GM19438 (cell line): ENCODE results near the gene DENND1A.
"Not testable (repeated sequence)": the region's sequence is repeated elsewhere in the genome, so short reads cannot be mapped to it uniquely, and the experiment has no call there.

Source experiments
- ATAC-seq: cut with Tn5 transposase; IDR thresholded peaks from one replicate; pipeline ENCODE4 v1.9.1; 2021; ENCODE audit warnings: low read depth; ENCODE audit not compliant: unreplicated experiment

DENND1A gene

DNA sequence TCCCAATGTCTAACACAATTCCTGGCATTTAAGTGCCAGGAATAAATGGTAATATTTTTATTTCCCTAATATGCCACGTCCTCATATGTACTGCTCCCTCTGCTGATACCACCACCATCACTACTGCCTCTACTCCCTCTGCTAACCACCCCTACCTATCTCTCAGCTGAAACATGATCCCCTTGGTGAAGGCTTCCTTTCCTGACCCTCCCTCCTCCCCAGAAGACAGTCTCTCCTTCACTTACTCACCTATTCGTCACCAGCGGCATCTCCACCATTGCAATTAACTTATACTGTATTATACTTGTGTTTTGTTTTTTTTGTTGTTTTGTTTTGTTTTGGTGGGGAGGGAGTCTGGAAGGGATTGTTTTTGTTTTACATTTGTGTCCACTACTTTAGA lies 4.8 kb downstream of the DENND1A start:
- ATAC-seq: no peak

DNA sequence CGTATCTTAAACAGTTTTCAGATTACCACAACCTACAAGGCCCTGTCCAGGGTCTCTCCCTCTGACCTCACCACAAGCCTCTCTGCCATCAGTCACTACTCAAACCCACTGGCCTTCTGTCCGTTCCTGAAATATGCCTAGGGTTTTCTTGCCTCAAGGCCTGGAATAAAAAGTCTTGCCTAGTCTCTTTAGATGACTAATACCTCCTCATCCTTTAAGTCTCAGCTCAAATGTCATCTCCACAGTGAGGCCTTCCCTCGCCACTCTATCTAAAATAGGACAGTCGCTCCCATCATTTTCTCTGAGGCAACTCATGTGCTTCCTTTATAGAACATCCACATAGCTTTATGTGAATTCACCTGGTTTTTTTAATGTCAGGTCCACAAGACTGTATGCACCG lies 5.2 kb downstream of the DENND1A start:
- ATAC-seq: no peak

DNA sequence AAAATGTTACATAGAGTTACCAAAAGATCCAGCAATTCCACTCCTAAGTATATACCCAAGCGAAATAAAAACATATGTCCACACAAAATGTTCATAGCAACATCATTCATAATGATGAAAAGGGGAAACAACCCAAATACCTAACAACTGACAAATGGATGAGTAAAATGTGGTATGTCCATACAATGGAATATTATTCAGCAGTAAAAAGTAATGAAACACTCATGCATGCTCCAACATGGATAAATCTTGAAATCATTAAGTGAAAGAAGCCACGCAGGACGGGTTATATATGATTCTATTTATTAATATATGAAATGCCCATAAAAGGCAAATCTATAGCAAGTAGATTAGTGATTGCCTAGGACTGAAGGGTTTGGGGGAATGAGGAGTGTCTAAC lies 6.0 kb downstream of the DENND1A start:
- ATAC-seq: no peak

DNA sequence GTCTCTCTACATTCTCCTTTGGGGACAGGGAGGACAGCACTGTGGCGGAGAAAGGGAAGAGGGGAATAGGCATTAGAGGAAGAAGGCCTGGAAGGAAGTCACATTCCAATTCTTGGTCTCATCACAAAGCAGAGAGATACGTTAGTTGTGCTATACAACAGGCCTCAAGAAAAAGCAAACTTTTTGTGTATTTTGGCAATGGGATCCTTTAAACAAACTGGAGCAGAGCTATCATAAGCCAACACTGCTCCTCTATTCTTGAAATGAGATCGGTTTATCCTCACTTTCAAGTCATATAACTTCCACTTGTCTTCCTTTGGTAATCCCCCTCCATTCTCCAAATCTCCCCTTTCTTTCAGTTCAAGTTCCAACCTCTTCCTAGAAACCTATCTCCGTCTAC lies 6.5 kb downstream of the DENND1A start:
- no peak for ATAC-seq

DNA sequence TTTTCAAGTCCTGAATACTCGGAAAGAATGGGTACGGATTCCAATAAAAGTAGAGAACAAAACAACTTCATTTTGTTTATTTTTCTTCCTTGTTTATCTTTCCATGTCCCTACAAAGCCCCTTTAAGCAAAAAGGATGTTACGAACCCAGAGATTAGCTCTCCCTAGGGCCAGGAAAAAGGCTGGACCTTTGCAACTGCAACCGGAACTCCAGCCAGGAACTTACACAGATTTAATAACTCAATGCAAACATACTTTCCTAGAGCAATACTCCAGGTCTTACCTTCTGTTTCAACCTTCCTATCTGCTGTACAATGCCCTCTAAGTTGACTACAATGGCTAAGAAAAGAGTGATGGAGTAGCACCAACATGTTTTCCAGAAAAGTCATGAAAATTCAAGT lies 7.0 kb downstream of the DENND1A start:
- no peak for ATAC-seq

- no peak for ATAC-seq
These were observed 7.5 kb downstream of the DENND1A start for GRCh38 chr9:123922431-123922830.

- ATAC-seq: no peak
These were observed 15.3 kb downstream of the DENND1A start for GRCh38 chr9:123914517-123915196.

GRCh38 chr9:123912167-123912897 lies 17.6 kb downstream of the DENND1A start:
- no peak for ATAC-seq

- no peak for ATAC-seq
These were observed 18.9 kb downstream of the DENND1A start for GRCh38 chr9:123911024-123911423.

DNA sequence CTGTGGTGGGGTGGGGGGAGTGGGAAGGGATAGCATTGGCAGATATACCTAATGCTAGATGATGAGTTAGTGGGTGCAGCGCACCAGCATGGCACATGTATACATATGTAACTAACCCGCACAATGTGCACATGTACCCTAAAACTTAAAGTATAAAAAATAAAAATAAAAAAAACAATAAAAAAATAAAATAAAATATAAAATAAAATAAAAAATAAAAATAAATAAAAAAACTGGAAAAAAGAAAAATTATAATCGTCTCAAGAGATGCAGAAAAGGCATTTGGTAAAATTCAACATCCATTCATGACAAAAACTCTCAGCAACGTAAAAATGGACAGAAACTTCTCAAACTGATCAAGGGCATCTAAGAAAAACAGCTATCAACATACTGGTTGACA lies 20.7 kb downstream of the DENND1A start:
- not testable (repeated sequence) for ATAC-seq

GRCh38 chr9:123903550-123903949 lies 26.4 kb downstream of the DENND1A start:
- not testable (repeated sequence) for ATAC-seq

DNA sequence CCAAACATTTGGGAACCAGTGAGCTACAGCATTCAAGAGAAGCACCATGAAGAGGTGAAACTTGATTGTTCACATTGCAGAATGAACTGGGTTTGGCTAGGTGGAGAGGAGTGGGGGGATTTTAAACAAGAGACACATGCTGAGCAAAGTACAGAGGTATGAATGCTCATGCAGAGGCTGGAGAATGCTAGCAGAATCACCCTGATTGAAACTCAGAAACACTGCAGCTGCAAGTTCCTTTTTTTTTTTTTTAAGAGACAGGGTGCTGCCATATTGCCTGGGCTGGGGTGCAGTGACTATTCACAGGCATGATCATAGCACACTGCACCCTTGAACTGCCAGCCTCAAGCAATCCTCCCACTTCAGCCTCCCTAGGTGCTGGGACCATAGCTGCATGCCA lies 35.1 kb downstream of the DENND1A start:
- ATAC-seq: no peak

DNA sequence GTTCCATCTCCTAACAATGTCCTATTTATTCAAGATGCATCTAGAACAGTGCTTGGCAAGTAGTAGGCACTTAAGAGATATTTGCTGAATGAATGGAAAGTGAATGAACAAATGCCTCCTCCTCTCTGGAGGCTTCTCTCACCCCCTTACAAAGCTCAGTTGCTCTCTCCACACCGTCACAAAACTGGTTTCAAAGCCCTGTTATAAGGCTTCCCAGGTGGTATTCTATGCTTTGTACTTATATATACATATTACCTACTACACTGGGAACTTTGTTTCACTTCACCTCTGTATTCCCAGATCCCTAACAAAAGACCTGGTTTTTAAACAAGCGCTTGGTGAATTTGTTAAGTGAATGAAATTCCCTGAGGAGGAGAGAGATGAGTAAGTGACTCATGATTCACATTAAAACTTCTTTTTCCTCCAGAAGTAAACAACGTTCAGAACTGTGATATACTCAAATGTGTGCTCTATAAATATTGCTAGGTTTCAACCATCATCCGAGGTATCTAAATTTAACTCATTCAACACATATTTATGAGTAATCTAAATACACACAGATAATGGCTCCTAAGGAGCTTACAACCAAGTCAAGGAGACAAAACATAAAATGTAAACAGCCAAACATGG lies 36.0 kb downstream of the DENND1A start:
- no peak for ATAC-seq

DNA sequence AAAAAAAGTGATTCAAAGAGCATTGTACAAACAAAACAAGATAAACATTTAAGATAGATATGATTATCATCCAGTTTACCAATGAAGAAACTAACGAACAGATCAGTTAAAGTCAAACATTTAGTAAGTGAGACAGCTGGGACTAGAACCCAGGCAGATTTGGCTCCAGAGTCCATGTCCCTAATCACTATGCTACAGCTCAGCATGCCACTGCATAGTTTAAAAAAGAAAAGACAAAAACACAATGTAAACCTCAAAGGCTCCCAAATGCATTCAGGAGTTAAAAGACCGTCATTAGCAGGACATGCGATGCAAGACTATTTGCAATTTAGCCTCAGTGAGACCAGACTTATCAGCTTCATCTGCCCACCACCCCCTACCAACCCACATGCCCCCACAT lies 36.8 kb downstream of the DENND1A start:
- ATAC-seq: no peak

DNA sequence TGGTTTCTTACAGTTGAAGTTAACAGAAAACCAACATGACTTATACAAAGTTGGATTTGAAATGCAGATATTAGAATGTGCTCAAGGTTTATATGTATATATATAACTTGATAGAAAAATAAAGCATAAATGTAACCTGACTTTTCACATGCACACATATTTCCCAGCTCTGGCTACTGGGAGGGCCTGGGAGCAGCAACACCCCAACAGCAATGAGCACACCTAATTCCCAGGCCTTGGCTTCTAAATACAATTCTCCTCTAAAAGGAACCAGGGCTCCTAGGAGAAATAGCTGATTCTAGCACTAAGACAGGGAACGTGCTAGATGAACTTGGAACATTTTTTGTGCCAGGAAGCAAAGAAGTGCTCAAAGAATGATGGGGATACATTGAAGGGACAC lies 42.1 kb downstream of the DENND1A start:
- ATAC-seq: no peak

- not testable (repeated sequence) for ATAC-seq
These were observed 44.1 kb downstream of the DENND1A start for GRCh38 chr9:123885834-123886233.

GRCh38 chr9:123883634-123884033 lies 46.3 kb downstream of the DENND1A start:
- no peak for ATAC-seq

- no peak for ATAC-seq
These were observed 48.3 kb downstream of the DENND1A start for GRCh38 chr9:123881604-123882003.

DNA sequence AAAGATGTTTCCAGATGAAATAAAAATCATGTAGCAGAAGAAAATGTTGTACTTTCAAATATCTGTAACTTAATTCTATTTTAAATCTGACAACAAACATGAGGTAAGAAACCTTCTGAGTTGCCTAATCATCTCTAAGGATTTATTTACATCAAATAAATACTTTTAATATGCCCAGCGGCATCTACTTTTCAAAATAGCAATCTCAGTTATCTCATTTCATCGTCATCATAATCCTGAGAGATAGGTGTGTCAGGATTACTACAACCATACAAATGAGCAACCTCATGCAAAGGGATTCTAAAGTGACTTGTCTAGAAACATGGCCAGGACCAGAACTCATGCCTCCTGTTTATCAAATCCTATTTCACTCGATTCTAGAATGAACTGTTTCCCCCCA lies 49.5 kb downstream of the DENND1A start:
- ATAC-seq: no peak

DNA sequence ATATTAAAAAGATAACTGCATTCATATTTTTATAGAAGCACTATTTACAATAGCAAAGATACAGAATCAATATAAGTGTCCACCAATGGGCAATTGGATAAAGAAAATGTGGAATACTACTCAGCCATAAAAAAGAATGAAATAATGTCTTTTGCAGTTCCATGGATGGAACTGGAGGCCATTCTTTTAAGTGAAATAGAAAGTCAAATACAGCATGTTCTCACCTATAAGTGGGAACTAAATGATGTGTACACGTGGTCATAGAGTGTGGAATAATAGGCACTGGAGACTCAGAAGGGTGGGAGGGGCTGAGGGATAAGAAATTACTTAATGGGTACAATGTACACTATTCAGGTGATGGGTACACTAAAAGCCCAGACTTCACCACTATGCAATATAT lies 53.2 kb downstream of the DENND1A start:
- ATAC-seq: no peak

GRCh38 chr9:123872710-123873109 lies 57.2 kb downstream of the DENND1A start:
- ATAC-seq: no peak

GRCh38 chr9:123871781-123872180 lies 58.1 kb downstream of the DENND1A start:
- ATAC-seq: no peak
